Neuron (in vitro differentiated cells): ENCODE results near the gene PCNX3.

Source experiments
- H2AFZ ChIP-seq: one replicate; pipeline ENCODE4 v1.6.1; 2013; ENCODE audit warnings: low read depth, mild to moderate bottlenecking, inconsistent platforms, low read length, moderate library complexity
- H3K27me3 ChIP-seq: one replicate; pipeline ENCODE4 v1.6.1; 2013; ENCODE audit warnings: low read length; ENCODE audit not compliant: insufficient read depth
- H3K36me3 ChIP-seq: one replicate; pipeline ENCODE4 v1.6.1; 2013; ENCODE audit warnings: low read length; ENCODE audit not compliant: insufficient read depth
- H3K4me1 ChIP-seq: one replicate; pipeline ENCODE4 v1.6.1; 2013; ENCODE audit warnings: low read length; ENCODE audit not compliant: insufficient read depth
- H3K4me3 ChIP-seq: 2 replicates; pipeline ENCODE4 v1.5.1; 2013; ENCODE audit warnings: mild to moderate bottlenecking, low read length, moderate library complexity
- H3K9me3 ChIP-seq: one replicate; pipeline ENCODE4 v1.6.1; 2013; ENCODE audit warnings: low read length

The PCNX3 gene

GRCh38 chr11:65622011-65622410 is 6.4 kb downstream of the PCNX3 start:
- Histone ChIP-seq H3K36me3 (peaks cover 80% of the 10 kb centered on the region), H3K4me1 (peaks cover 4% of the 10 kb centered on the region), H3K27me3 (no peaks in the 10 kb centered on the region), H3K4me3 (no peak overlapping the region), H2AFZ (no peak overlapping the region), H3K9me3 (no peaks in the 10 kb centered on the region)

DNA sequence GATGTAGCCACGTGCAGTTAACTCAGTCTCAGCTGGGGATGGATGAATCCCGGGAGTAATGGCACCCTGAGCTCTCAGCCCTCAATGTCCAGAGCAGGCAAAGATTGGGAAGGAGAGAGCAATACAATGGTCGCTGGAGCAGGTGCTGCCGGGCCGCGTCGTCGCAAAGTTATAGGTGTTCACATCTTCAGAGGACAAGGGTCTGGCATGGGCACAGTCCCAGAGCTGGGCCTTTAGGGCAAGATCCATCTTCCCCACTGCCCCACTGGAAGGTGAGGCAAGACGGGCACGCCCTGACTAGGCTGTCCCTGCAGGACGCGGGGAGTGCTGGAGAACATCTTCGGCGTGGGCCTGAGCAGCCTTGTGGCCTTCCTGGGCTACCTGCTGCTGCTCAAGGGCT is 7.6 kb downstream of the PCNX3 start:
- Histone ChIP-seq H2AFZ (no peak overlapping the region), H3K36me3 (peaks cover 80% of the 10 kb centered on the region), H3K4me1 (no peaks in the 10 kb centered on the region), H3K9me3 (no peaks in the 10 kb centered on the region), H3K4me3 (no peak overlapping the region), H3K27me3 (no peaks in the 10 kb centered on the region)

DNA sequence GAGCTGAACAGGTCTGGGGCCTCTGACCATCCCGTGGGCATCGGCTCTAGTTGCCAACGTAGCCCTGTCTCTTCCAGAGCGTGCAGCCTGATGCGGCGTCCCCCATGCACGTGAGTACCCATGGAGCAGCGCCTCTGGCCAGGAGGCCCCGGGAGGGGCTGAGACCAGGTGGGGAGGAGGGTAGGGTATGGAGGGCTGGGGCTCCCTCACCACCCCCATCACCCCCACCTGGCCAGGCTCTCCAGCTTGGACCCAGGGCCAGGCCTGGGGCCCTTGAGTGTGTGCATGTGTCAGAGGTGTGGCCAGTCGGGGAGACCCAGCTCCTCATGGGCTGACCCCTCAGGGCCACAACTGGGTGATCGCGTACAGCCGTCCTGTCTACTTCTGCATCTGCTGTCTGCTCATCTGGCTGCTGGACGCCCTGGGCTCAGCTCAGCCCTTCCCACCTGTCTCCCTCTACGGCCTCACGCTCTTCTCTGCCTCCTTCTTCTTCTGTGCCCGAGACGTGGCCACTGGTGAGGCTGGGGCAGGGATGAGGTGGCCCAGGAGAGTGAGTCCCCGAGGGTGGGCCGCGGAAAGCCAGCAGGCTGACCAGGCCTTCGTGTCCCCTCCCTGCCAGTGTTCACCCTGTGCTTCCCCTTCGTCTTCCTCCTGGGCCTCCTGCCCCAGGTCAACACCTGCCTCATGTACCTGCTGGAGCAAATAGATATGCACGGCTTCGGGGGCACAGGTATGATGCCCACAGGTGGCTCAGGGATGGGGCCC is 8.5 kb downstream of the PCNX3 start:
- Histone ChIP-seq H3K4me1 (no peaks in the 10 kb centered on the region), H3K9me3 (no peaks in the 10 kb centered on the region), H3K4me3 (no peak overlapping the region), H3K27me3 (no peaks in the 10 kb centered on the region), H3K36me3 (peaks cover 79% of the 10 kb centered on the region), H2AFZ (no peak overlapping the region)

GRCh38 chr11:65624931-65625627 is 9.5 kb downstream of the PCNX3 start:
- H3K4me1 ChIP-seq = no peaks in the 10 kb centered on the region
- H3K4me3 ChIP-seq = no peak overlapping the region
- no peak overlapping the region for H2AFZ ChIP-seq
- H3K9me3 ChIP-seq = no peaks in the 10 kb centered on the region
- H3K27me3 ChIP-seq = no peaks in the 10 kb centered on the region
- peaks cover 79% of the 10 kb centered on the region for H3K36me3 ChIP-seq

DNA sequence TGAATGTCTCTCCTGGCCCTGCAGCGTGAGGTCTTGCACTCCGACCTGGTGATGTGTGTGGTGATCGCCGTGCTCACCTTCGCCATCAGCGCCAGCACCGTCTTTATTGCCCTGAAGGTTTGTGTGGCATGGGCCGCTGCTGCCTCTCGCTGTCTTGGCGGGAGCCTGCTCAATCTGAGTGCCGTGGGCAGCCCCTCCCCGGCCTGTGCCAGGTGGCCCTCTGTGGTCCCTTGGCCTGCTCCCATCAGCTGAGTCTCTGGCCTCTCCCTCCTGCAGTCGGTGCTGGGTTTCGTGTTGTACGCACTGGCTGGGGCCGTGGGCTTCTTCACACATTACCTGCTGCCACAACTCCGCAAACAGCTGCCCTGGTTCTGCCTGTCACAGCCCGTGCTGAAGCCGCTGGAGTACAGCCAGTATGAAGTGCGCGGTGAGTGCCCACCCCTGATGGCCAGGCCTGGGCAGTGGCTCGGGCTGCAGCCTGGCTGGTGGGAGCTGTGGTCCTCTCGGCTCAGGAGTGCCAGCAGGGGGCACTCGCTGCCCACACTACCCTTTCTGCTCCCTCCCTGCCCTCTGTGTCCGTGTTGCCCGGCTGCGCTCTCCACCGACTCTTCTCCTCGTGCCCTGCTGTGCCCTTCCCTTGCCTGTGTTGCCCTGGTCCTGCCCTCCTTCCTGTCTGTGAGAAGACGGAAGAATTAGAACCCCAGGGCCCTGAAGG is 10.2 kb downstream of the PCNX3 start:
- no peaks in the 10 kb centered on the region for H3K4me1 ChIP-seq
- peaks cover 82% of the 10 kb centered on the region for H3K36me3 ChIP-seq
- no peak overlapping the region for H2AFZ ChIP-seq
- no peak overlapping the region for H3K4me3 ChIP-seq
- H3K9me3 ChIP-seq = no peaks in the 10 kb centered on the region
- no peaks in the 10 kb centered on the region for H3K27me3 ChIP-seq

GRCh38 chr11:65627202-65627601 is 11.6 kb downstream of the PCNX3 start:
- H3K4me3 ChIP-seq = no peak overlapping the region
- no peaks in the 10 kb centered on the region for H3K4me1 ChIP-seq
- H3K36me3 ChIP-seq = peaks cover 77% of the 10 kb centered on the region
- no peak overlapping the region for H2AFZ ChIP-seq
- H3K9me3 ChIP-seq = no peaks in the 10 kb centered on the region
- no peaks in the 10 kb centered on the region for H3K27me3 ChIP-seq

GRCh38 chr11:65629579-65629978 is 14.0 kb downstream of the PCNX3 start:
- peaks cover 76% of the 10 kb centered on the region for H3K36me3 ChIP-seq
- H3K27me3 ChIP-seq = no peaks in the 10 kb centered on the region
- H3K9me3 ChIP-seq = no peaks in the 10 kb centered on the region
- H3K4me1 ChIP-seq = no peaks in the 10 kb centered on the region
- H3K4me3 ChIP-seq = no peak overlapping the region
- H2AFZ ChIP-seq = no peak overlapping the region

GRCh38 chr11:65630215-65630614 is 14.6 kb downstream of the PCNX3 start:
- Histone ChIP-seq H3K4me1 (no peaks in the 10 kb centered on the region), H3K36me3 (peaks cover 77% of the 10 kb centered on the region), H3K27me3 (no peaks in the 10 kb centered on the region), H2AFZ (no peak overlapping the region), H3K4me3 (no peak overlapping the region), H3K9me3 (no peaks in the 10 kb centered on the region)

DNA sequence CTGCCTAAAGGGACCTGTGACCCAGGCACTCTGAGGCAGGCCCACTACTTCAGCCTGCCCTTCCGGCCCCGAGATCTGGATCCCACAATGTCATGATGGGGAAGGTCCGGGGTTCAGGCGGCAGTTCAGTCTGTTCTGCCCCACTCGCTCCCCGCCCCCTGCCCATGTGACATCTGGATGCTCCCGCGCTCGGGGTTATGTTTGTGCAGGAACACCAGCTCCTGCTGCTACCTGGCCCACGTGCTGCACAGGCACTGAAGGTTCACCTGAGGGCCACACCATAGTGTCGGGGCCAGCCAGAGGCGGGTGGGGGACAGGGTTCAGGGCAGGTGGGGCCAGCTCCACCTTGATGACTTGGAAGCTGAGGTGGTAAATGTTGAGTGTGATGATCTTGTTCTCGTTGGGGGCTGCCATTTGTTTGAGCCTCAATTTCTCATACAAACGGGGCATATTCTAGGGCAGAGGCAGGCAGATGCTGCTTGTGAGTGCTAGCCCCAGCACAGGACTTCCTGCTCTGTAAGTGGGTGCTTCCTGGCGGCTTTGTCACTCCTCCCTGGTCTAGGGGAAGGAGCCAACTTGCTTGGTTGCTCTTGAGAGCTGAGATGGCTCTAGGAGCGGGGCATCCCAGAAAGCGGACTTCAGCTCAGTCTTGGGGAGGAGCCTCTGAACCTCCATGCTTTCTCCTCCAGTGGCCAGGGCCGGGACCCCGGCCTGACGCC is 18.0 kb downstream of the PCNX3 start:
- H3K4me3 ChIP-seq = no peak overlapping the region
- H3K27me3 ChIP-seq = no peaks in the 10 kb centered on the region
- H3K4me1 ChIP-seq = peaks cover 16% of the 10 kb centered on the region
- no peak overlapping the region for H2AFZ ChIP-seq
- peaks cover 58% of the 10 kb centered on the region for H3K36me3 ChIP-seq
- no peaks in the 10 kb centered on the region for H3K9me3 ChIP-seq

DNA sequence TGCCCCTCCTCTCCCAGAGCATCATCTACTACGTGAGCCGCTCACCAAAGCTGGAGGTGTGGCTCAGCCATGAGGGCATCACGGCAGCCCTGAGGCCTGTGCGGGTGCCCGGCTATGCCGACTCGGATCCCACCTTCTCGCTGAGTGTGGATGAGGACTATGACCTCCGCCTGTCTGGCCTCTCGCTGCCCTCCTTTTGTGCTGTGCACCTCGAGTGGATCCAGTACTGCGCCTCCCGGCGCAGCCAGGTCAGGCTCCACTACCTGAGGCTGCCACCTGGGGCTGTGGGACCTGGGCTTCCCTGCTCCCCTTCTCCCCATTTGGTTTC is 18.5 kb downstream of the PCNX3 start:
- no peaks in the 10 kb centered on the region for H3K9me3 ChIP-seq
- H3K4me1 ChIP-seq = peaks cover 19% of the 10 kb centered on the region
- H3K27me3 ChIP-seq = no peaks in the 10 kb centered on the region
- H3K4me3 ChIP-seq = no peak overlapping the region
- H2AFZ ChIP-seq = no peak overlapping the region
- peaks cover 53% of the 10 kb centered on the region for H3K36me3 ChIP-seq

- no peaks in the 10 kb centered on the region for H3K27me3 ChIP-seq
- no peak overlapping the region for H2AFZ ChIP-seq
- H3K36me3 ChIP-seq = peaks cover 49% of the 10 kb centered on the region
- no peak overlapping the region for H3K4me3 ChIP-seq
- H3K9me3 ChIP-seq = no peaks in the 10 kb centered on the region
- peaks cover 19% of the 10 kb centered on the region for H3K4me1 ChIP-seq
Observed at GRCh38 chr11:65634440-65634839, 18.9 kb downstream of the PCNX3 start.

GRCh38 chr11:65634905-65635731 is 19.5 kb downstream of the PCNX3 start:
- peaks cover 42% of the 10 kb centered on the region for H3K36me3 ChIP-seq
- no peak overlapping the region for H2AFZ ChIP-seq
- no peak overlapping the region for H3K4me3 ChIP-seq
- peaks cover 19% of the 10 kb centered on the region for H3K4me1 ChIP-seq
- H3K27me3 ChIP-seq = no peaks in the 10 kb centered on the region
- H3K9me3 ChIP-seq = no peaks in the 10 kb centered on the region
